Activated CD4-positive, alpha-beta T cell treated with anti-CD3 and anti-CD28 coated beads, Interleukin-2, amount 50 U/mL, for 1 hour (primary cell): ENCODE measurements around the gene TNFRSF4.
A peak's percentile ranks its signal among the peaks of the same experiment; 100 is the strongest.
"Not testable (repeated sequence)": the region's sequence is repeated elsewhere in the genome, so short reads cannot be mapped to it uniquely, and the experiment has no call there.

ENCODE experiments used
- DNase-seq: peaks from one replicate; pipeline ENCODE4 v3.0.0-alpha.2; 2020

TNFRSF4 gene

GRCh38 chr1:1199961-1200875, 13.7 kb downstream of the TNFRSF4 start:
- DNase-seq, result peak; percentile 1

GRCh38 chr1:1199141-1199960, 14.6 kb downstream of the TNFRSF4 start:
- no peak for DNase-seq

DNA sequence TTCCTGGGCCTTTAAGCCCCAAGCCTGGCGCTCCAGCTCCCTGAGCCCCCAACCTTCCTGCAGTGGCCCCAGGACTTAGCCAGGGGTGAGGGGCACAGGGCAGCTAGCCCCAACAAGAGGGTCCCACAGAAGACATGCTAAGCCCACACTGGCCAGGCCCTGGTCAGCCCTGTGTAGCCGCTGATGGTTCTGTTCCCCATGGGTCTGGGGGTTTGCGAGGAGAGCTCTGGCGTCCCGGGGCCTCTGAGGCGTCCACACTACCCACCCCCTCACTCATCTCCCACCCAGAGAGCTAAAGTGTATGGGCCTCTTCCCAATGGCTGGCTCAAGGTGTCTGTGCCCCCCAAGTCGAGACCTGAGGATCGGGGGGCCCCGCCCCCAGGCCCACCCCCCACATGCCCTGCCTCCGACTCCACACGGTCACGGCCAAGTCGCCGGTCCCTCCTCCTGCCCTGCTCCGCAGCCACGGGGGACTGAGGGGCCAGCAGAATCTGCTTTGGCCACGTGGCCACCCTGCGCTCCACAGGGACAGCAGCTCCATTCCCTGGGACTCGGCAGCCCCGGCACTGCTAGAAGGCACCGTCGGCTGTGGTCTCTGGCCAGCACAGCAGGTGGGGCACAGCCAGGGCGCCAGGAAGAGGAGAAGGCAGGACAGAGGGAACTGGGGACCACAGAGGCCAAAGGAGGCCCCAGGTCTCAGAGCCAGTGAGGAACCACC, 15.4 kb downstream of the TNFRSF4 start:
- DNase-seq, result peak; percentile 0

- peak; percentile 1 for DNase-seq
These were observed 16.2 kb downstream of the TNFRSF4 start for GRCh38 chr1:1197551-1198422.

- no peak for DNase-seq
These were observed 16.8 kb downstream of the TNFRSF4 start for GRCh38 chr1:1197188-1197500.

DNA sequence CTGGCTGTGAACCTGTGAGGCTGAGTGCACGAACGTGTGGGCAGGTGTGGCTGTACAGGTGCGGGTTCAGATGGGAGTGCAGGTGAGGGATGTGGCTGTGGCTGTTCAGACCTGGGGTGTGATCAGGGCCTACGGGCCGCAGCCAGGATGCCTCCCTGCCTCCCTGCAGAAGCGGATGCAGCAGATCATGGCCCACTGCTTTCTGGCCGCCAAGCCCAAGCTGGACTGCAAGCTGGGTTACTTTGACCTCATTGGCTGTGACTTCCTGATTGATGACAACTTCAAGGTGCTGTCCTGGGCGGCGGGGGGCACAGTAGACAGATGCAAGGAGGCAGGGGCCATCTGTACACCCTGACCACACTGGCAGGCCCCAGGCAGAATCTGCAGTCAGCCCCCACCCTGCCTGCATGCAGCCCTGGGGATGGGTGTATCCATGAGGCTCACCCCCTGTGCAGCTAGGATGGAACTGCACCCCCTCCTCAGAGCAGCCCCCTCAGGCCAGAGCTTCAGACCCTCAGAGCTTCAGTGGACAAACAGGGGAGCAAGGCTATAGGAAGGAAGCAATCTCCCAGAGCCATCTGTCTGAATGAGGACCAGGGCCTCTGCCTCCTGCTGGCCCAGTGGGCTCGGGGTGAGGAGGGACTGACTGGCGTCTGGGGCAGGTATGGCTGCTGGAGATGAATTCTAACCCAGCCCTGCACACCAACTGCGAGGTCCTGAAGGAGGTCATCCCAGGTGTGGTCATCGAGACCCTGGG, 17.3 kb downstream of the TNFRSF4 start:
- peak; percentile 0 for DNase-seq

DNA sequence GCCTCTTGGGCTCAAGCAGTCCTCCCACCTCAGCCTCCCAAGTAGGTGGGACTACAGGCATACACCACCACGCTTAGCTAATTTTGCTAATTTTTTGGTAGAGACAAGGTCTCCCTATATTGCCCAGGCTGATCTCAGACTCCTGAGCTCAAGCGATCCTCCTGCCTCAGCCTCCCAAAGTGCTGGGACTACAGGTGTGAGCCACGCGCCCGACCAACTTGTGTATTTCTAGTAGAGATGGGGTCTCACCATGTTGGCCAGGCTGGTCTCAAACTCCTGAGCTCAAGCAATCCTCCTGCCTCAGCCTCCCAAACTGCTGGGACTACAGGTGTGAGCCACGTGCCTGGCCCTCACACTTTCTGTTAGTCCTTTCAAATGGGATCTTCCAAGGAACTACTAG, 18.2 kb downstream of the TNFRSF4 start:
- not testable (repeated sequence) for DNase-seq

GRCh38 chr1:1194723-1195122, 19.2 kb downstream of the TNFRSF4 start:
- no peak for DNase-seq

GRCh38 chr1:1191734-1192133, 22.2 kb downstream of the TNFRSF4 start:
- no peak for DNase-seq

DNA sequence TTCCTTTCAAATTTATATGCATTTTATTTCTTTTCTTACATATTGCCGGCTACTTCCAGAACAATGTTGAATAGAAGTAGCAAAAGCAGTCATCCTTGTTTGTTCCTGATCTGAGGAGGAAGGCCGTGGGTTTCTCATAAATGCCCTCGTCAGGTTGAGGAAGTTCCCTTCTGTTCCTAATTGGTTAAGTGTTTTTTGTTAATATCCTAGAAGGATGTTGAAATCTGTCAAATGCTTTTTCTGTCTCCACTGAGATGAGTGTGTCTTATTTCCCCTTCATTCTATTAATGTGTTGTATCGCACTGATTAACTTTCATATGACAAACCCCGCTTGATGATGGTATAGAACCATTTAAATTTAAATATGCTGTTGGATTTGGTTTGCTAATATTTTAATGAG, 24.8 kb downstream of the TNFRSF4 start:
- no peak for DNase-seq

GRCh38 chr1:1187938-1188337, 26.0 kb downstream of the TNFRSF4 start:
- DNase-seq, result no peak

GRCh38 chr1:1185101-1185765, 28.7 kb downstream of the TNFRSF4 start:
- DNase-seq, result no peak

DNA sequence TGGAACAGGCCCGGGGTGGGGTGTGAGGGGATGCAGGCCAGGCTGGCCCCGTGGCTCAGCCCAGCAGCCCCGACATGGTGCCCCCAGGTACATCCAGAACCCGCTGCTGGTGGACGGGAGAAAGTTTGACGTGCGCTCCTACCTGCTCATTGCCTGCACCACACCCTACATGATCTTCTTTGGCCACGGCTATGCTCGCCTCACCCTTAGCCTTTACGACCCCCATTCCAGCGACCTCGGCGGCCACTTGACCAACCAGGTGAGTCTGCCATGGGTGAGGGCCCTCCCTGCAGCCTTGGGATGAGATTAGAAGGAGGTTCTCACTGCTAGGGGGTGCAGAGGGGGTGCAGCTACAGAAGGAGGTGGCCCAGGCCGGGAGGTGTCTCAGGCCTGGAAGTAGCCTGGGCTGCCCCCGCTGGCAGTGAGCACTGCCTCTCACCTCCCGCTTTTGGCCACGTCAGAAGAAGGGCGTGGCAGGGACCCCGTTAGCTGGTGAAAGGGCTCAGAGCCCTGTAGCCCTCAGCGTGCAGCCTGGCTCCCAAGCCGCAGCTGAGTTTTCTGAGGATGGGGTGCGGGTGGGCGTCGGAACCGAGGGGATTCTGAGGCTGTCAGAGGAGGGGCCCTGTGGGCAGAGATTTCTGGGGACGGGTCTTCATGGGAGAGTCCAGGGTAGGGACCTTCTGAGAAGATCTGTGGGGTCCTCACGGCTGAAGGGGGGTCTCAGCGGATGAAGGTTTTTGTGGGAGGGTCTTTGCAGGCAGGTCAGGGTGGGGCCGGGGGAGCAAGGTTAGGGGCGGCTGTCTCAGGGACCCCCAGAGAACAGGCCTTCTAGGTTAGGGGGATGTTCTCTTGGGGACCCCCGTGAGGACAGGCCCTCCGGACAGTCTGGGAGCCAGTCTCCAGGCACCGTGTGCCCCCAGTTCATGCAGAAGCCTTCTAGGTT, 29.8 kb downstream of the TNFRSF4 start:
- DNase-seq, result no peak

DNA sequence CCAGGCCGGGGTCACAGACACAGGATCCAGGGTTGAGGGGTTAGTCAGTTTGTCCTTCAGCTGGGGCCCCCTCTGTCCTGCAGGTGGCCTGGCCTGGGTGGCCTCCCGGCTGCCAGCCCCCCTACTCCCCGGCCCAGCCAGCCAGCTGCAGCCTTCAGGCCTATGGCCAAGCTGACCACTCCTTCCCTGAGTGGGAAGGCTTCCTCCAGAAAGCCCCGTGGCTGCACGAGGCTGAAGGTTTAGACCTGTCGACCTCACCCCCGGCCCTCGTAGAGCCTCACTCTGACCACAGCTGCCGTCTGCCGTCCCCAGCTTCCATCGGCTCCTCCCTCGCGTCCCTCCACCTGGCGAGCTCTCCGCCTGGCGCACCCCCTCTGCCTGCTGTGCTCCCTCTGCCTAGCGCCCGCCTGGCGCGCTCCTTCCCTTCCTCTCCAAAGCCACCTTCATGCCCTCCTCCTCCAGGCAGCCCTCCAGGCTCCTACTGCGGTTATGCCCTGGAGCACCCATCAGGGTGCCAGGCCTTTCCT, 30.7 kb downstream of the TNFRSF4 start:
- no peak for DNase-seq

DNA sequence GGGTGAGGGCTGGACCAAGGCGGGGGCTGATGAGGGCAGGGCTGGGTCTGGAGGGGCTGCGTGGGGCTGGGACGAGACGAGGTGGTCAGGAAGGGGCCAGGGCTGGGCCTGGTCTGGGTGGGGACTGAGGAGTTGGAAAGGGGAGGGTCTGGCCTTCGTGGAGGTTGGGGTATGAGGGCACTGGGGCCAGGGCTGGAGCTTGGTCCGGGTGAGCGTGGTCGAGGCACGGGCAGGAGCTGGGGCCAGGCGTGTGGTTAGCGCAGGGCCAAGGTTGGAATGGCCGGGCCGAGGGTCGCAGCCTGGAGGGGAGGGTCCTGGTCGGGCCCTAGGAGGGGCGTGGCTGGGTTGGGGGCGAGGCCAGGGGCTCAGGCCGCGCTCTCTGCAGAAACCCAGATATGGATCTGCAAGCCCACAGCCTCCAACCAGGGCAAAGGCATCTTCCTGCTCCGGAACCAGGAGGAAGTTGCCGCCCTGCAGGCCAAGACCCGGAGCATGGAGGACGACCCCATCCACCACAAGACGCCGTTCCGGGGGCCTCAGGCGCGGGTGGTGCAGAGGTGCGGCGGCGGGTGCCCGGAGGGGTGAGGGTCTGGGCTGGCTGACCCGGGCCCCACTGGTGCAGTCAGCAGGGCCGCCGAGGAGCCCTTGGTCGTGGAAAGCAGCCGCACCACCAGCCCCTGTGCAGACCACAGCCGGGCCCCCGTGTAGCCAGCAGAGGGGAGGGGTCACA, 31.3 kb downstream of the TNFRSF4 start:
- no peak for DNase-seq

GRCh38 chr1:1181938-1182410, 32.0 kb downstream of the TNFRSF4 start:
- no peak for DNase-seq

DNA sequence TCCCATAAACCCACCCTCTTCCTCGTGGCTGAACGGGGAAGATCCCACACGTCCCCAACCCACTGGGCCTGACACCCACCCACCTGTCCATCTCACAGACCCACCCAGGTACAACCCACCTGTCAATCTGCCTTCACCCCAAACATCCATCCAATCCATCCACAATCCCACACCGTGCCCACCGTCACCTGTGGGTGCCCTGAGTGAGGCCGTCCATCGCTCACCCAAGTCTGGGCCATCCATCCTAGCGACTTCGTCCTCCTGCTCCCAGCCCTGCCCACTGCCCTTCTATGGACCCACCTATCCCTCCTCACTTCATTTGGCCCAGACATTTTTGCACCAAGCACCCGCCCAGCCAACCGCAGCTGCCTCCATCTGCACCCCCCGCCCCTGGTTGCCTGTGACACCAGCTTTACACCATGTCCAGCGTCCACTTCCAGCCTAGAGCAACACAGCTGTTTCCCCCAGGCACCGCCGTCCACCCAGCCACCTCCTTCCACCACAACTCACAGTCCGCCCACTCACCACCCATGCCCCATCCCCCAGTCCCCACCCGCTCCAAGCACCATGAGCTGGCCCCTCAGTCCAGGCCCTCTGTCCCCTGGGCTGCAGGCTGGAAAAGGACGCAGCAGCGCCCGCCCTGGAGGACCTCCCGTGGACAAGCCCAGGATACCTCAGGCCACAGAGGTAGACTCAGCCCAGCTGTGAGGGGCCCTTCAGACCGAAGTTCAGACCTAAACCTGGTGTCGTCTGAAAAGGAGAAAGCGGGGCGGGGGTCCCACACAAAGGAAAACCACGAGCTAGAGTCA, 32.6 kb downstream of the TNFRSF4 start:
- DNase-seq, result no peak
